NCI-H2081 (cell line): Measurements from ENCODE around the gene DDX54.
A peak's percentile ranks its signal among the peaks of the same experiment; 100 is the strongest.

Experiments
- DNase-seq, 2 experiments: peaks; one replicate each; lab custom pipeline; 2025; lab: John Stamatoyannopoulos, UW

DDX54 gene

GRCh38 chr12:113189361-113189760 lies 4.1 kb upstream of the DDX54 start:
- no peak for DNase-seq

- DNase-seq, result no peak
Measured at GRCh38 chr12:113186666-113187325, 1.5 kb upstream of the DDX54 start.

GRCh38 chr12:113186033-113186365 lies 721 bp upstream of the DDX54 start:
- peak; percentile 9 to 39 for DNase-seq

- DNase-seq, result peak; percentile 68 to 78
Measured at GRCh38 chr12:113184900-113185179, 438 bp downstream of the DDX54 start.

- DNase-seq, result peak in 1 of 2 experiments; percentile 30
Measured at GRCh38 chr12:113184098-113184899, 979 bp downstream of the DDX54 start.

GRCh38 chr12:113183030-113183589 lies 2.2 kb downstream of the DDX54 start:
- DNase-seq, result no peak

- no peak for DNase-seq
Measured at GRCh38 chr12:113181975-113182374, 3.3 kb downstream of the DDX54 start.

- DNase-seq, result no peak
Measured at GRCh38 chr12:113180333-113180732, 4.9 kb downstream of the DDX54 start.

GRCh38 chr12:113179023-113179422 lies 6.3 kb downstream of the DDX54 start:
- DNase-seq, result no peak

- DNase-seq, result peak; percentile 40
Measured at GRCh38 chr12:113174461-113175384, 10.6 kb downstream of the DDX54 start.

- no peak for DNase-seq
Measured at GRCh38 chr12:113173081-113173698, 12.1 kb downstream of the DDX54 start.

- DNase-seq, result no peak
Measured at GRCh38 chr12:113172185-113172584, 13.1 kb downstream of the DDX54 start.

GRCh38 chr12:113171543-113171942 lies 13.7 kb downstream of the DDX54 start:
- no peak for DNase-seq

GRCh38 chr12:113170926-113171325 lies 14.4 kb downstream of the DDX54 start:
- no peak for DNase-seq

- DNase-seq, result no peak
Measured at GRCh38 chr12:113170457-113170856, 14.8 kb downstream of the DDX54 start.

- no peak for DNase-seq
Measured at GRCh38 chr12:113169697-113170096, 15.6 kb downstream of the DDX54 start.

- DNase-seq, result no peak
Measured at GRCh38 chr12:113167868-113168267, 17.4 kb downstream of the DDX54 start.

- no peak for DNase-seq
Measured at GRCh38 chr12:113165521-113166450, 19.5 kb downstream of the DDX54 start.

- DNase-seq, result no peak
Measured at GRCh38 chr12:113164014-113164413, 21.3 kb downstream of the DDX54 start.

GRCh38 chr12:113163030-113163360 lies 22.3 kb downstream of the DDX54 start:
- no peak for DNase-seq
